HG03571 (cell line): Measurements from ENCODE around the gene ZCCHC4.

Experiments
- ATAC-seq: cut with Tn5 transposase; IDR thresholded peaks from one replicate; pipeline ENCODE4 v1.9.1; 2021; ENCODE audit not compliant: unreplicated experiment

The ZCCHC4 gene

GRCh38 chr4:25312496-25313200 is at the start of gene ZCCHC4:
TSS of gene ZCCHC4 (plus strand) at chr4:25312774. CDS start at chr4:25312810, 36 bp downstream.
- peak; percentile 76 for ATAC-seq

- ATAC-seq: no peak
These were observed 40.7 kb upstream of the ZCCHC4 start for GRCh38 chr4:25271866-25272265.

GRCh38 chr4:25280210-25280609 is 32.4 kb upstream of the ZCCHC4 start:
- no peak for ATAC-seq

DNA sequence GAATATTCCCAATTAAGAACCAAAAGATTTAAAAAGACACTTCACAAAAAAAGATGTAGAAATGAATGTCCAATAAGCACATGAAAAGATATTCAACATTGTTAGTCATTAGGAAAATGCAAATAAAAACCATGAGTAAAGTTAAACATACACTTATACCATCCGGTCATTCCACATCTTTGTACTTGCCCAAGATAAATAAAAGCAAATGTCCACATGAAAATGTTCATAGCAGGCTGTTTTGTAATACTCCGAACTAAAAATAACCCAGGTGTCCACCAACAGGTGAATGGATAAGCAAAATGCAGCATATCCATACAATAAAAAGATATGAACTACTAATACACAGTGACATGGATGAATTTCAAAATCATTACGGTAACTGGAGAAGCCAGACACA is 28.6 kb upstream of the ZCCHC4 start:
- ATAC-seq: no peak

- ATAC-seq: no peak
These were observed 28.1 kb upstream of the ZCCHC4 start for GRCh38 chr4:25284466-25284865.

DNA sequence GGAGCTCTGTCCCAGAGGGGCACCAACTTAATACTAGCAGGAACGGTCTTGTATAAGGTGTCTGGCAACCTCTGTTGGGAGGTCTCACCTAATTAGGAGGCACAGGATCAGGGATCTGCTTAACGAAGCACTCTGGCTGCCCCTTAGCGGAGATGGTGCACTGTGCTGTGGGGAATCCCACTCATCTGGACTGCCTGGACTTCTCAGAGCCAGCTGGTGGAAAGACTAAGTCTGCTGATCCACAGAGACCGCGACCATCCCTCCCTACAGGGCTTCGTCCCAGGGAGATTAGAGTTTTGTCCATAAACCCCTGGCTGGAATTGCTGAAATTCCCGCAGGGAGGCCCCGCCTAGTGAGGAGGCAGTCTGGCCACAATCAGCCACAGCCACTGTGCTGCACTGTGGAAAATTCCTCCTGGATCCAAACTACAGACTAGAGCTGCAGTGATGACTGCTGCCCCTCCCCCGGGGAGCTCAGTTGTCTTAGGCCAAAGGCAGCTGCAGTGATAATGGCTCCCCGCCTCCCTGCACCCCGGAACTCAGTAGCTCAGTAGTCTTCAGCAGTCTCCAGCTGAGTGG is 22.0 kb upstream of the ZCCHC4 start:
- no peak for ATAC-seq

DNA sequence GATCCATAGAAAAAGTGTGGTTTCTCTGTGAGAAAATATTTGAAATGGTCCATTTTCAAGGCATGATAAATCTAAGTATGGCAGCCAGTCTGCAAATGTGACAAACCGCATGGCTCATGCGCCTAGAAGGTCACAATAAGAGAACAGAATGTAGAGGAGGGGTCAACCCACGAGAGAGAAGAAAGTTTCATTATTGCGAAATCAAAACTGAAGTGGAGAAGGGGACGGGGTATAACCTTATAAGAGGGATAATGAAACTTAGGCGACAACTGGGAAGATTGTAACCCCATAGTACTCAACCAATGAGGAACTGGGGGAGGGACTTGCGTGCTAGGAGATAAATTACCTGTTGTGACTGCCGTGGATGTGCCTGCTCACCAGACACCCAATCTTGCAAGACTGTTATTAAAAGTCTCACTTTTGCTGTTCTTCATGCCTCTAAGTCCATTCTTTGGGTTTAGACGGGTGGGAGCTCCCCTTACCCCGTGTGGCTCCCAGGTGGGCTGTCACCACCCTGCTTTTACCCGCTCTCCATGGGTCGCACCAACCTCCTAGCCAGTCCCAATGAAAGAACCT is 21.3 kb upstream of the ZCCHC4 start:
- no peak for ATAC-seq

GRCh38 chr4:25297528-25298242 is 14.9 kb upstream of the ZCCHC4 start:
- no peak for ATAC-seq

DNA sequence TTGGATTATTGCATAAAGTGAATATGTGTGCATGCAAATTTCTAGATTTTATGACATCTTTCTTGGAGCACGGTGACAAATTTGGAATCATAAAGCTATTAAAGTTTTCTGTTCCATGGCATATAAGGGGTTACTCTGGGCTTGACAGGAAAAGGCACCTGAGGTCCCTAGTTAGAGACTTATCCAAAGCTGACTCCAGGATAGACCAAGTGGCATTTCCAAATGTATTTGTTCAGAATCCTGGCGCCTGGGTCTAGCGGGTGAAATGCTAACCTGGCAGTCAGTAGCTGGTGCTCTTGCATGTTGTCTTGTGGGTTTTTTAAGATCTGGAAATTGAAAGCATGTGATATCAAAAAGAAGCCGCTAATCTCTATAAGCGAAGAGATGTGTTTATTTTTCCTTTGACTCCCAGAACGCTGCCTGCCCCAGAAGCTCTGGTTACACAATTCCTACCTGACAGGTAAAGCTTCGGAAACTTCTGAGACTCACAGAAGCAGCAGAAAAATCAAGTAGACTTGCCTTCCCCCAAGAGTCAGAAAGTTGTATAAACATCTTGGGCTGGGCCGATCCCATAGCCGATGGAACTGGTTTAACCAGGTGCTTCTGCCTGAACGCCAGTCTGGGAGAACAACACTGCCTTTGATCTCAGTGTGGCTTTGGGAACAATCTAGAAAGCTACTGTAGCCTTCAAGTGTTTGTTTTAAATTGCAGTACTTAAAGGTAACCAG is 12.9 kb upstream of the ZCCHC4 start:
- ATAC-seq: no peak

DNA sequence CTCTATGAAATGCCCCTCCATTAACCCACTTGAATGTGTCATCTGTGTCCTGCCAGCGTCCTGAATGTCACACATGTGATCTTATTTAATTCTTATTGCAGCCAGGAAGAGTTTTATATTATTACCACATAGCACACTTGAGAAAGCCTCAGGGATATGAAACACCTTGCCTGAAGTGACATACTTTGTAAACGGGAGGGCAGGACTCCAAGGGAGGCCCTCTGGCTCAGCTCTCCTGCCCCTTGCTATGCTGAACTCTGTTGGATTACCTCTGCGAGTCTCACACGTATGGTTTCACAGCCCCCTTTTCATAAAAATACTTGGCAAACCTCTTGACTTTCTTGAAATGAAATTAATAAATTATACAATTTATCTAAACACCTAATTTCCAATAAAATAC is 11.1 kb upstream of the ZCCHC4 start:
- ATAC-seq: no peak

DNA sequence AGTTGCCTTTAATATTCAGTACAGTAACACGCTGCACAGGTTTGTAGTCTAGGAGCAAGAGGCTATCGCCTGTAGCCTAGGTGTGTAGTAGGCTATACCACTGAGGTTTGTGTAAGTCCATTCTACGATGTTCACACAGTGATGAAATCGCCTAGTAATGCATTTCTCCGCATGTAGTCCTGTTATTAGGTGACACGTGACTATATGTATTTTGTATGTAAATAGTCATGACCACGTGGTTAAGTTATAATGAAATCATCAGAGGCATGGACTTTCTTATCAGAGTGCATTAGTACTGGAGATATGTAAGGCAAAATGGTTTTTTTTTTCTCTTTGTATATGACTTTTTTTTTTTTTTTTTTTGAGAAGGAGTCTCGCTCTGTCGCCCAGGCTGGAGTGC is 9.9 kb upstream of the ZCCHC4 start:
- no peak for ATAC-seq

DNA sequence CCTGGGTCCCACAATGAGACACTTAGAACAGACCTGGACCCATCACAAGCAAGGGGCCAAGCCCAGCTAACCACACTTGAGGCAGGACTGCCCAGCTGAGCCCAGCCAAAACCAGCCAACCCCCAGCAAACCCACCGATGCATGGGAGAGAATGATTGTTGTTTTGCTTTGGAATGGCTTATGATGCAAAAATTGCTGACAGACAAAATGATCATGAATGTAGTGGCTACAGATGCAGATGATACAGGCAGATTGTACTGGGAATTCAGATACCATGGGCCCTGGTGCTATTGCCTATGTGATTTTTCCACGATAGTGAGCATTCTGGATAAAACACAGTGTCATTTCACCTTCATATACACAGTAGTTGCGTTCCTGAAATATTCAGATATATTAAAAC is 9.0 kb upstream of the ZCCHC4 start:
- ATAC-seq: no peak

DNA sequence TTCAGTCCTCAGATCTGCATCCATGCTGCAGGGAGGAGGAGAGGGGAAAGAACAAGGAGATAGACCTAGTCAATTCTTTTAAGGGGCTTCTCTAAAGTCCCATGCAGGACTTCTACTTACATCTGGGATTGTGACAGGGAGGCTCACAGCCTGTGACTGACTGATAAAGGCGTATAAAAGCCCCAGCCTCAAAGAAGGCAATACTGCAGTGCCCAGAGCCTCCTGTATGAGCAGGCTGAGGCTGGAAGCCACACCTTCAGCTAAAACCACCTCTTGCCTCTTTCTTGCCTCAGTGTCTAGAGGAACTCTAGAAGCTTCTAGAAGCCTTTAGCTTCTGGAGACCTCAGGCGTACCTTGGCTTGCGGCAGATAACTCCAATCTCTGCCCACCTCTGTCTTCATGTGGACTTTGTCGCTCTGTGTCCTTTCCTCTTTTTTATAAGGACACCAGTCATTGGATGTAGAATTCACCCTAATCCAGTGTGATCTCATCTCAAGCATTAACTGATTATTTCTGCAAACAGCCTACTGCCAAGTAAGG is 6.0 kb upstream of the ZCCHC4 start:
- ATAC-seq: no peak

- ATAC-seq: no peak
These were observed 5.0 kb upstream of the ZCCHC4 start for GRCh38 chr4:25307596-25307995.

- no peak for ATAC-seq
These were observed 4.3 kb upstream of the ZCCHC4 start for GRCh38 chr4:25308306-25308705.

DNA sequence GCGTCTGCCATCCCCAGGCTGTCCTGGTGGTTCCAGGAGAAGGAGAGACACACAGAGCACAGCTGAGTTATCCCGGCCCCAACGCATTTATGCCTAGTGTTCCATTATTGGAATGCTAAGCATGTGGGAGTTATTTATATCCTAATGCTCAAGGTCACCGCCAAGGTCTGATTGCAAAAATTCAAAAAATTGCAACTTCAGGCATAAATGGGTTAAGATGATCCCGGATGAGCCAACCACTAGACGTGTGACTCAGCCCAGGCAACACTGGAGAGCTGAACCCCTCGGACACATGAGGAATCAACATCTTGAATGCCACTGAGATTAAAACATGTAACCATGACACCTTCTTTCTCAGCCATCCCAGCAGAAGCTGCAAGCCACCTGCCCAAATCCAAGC is 3.8 kb upstream of the ZCCHC4 start:
- ATAC-seq: no peak

- ATAC-seq: peak; percentile 66
These were observed 2.3 kb upstream of the ZCCHC4 start for GRCh38 chr4:25310066-25310802.

DNA sequence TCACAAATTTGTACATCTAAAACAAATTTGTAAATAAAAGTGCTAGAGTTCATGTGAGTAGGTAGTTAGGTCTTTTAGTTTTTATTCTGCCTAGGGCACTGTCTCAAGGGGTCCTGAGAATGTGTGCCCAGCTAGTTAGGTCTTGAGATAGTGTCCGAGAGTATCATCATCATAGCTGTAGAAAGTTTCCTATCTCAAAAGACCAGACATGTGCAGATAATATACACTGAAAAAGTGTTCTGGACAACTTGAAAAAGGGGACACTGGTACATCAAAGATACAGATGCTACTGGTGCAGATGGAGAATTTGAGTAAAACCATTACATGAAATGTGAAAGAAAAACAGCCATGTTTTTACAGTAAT is 1.8 kb upstream of the ZCCHC4 start:
- peak; percentile 7 for ATAC-seq

- ATAC-seq: no peak
These were observed 774 bp downstream of the ZCCHC4 start for GRCh38 chr4:25313201-25313895.

GRCh38 chr4:25320336-25320735 is 7.8 kb downstream of the ZCCHC4 start:
- ATAC-seq: no peak
